ENCODE data around the gene ARRDC1.

The ARRDC1 gene

GRCh38 chr9:137664676-137665075 is 59.2 kb downstream of the ARRDC1 start:
- TF ChIP-seq CTCF (IDR thresholded peaks at IDR 0.05; ENCODE audit: low read length) (no peak), EZH2 (IDR thresholded peaks at IDR 0.05; ENCODE audit: borderline replicate concordance, low read length) (no peak)
- Histone ChIP-seq H3K4me2 (ENCODE audit: low read length) (peak overlapping the region; percentile 63; the same call in 1 of the 2 replicates), H3K79me2 (ENCODE audit: insufficient read depth, low read length) (peaks cover 32% of the 10 kb centered on the region), H3K9me2 (ENCODE audit: low read depth, low read length) (no peaks in the 10 kb centered on the region), H4K20me1 (ENCODE audit: insufficient read depth, low read length) (no peaks in the 10 kb centered on the region), H3F3A (ENCODE audit: insufficient read depth, low read length) (no peaks in the 10 kb centered on the region), H2AFZ (ENCODE audit: low read length) (no peak overlapping the region), H3K4me3 (ENCODE audit: low read depth, low read length, poor library complexity, severe bottlenecking) (no peak overlapping the region), H3K4me1 (ENCODE audit: insufficient read depth, low read length, severe bottlenecking) (peaks cover 74% of the 10 kb centered on the region), H3K27me3 (ENCODE audit: insufficient read depth, low read length) (no peaks in the 10 kb centered on the region), H3K36me3 (ENCODE audit: insufficient read depth, low read length) (peaks cover 16% of the 10 kb centered on the region), H3K9me3 (ENCODE audit: low read length) (no peaks in the 10 kb centered on the region), H3K9ac (ENCODE audit: low read length) (no peak overlapping the region), H3K27ac (ENCODE audit: low read depth, low read length, poor library complexity, severe bottlenecking) (peak overlapping the region; percentile 99)
